CD4-positive, alpha-beta memory T cell (primary cell): ENCODE data around the gene OPRL1. TPM values are rescaled to one million over a fixed set of nuclear protein-coding genes. Genes with fewer than 3 reads are reported as not detected.

Experiments
- CTCF ChIA-PET: fragments of 350-600 bp; sonication (Branson Sonifier 250); formaldehyde crosslinking; loops from one replicate; lab custom pipeline; 2021; ENCODE audit warnings: inconsistent platforms; ENCODE audit not compliant: partially characterized antibody; lab: Charles Lee
- POLR2A ChIA-PET: fragments of 350-600 bp; sonication (Branson Sonifier 250); formaldehyde crosslinking; loops from one replicate; lab custom pipeline; 2021; ENCODE audit not compliant: partially characterized antibody; lab: Charles Lee
- DNase-seq, 5 donors: peaks; one replicate each; pipeline versions ENCODE4 v3.0.0 to v3.0.0-alpha.2; 2020 to 2022; ENCODE audit warnings: mixed read lengths in 1 of 5
- H3K27ac ChIP-seq: one replicate; pipeline ENCODE4 v1.7.0; 2013; ENCODE audit warnings: low read depth, low read length
- H3K27me3 ChIP-seq: 2 replicates; pipeline ENCODE4 v1.7.0; 2013; ENCODE audit warnings: mild to moderate bottlenecking, low read length, moderate library complexity; ENCODE audit not compliant: insufficient read depth
- H3K36me3 ChIP-seq: 2 replicates; pipeline ENCODE4 v1.7.0; 2013; ENCODE audit warnings: mild to moderate bottlenecking, low read length, moderate library complexity; ENCODE audit not compliant: insufficient read depth
- H3K4me1 ChIP-seq: 2 replicates; pipeline ENCODE4 v1.7.0; 2013; ENCODE audit warnings: mild to moderate bottlenecking, low read length, moderate library complexity; ENCODE audit not compliant: insufficient read depth
- H3K4me3 ChIP-seq, 2 donors: one replicate each; pipeline ENCODE4 v1.7.0; 2013; ENCODE audit warnings: low read length in 2 of 2, mild to moderate bottlenecking in 1 of 2
- H3K9me3 ChIP-seq, 2 donors: one replicate each; pipeline ENCODE4 v1.7.0; 2013; ENCODE audit warnings: low read length in 2 of 2, control low read depth in 1 of 2; ENCODE audit not compliant: control insufficient read depth in 1 of 2
- H3K27ac Mint-ChIP-seq, 7 donors: one replicate each; pipeline ENCODE4 v1.8.0; 2020 to 2021; ENCODE audit warnings: mixed read lengths in 7 of 7, mild to moderate bottlenecking in 6 of 7, inconsistent platforms in 3 of 7, moderate library complexity in 3 of 7
- H3K27me3 Mint-ChIP-seq, 2 donors: one replicate each; pipeline ENCODE4 v1.8.0; 2020 to 2021; ENCODE audit warnings: mixed read lengths in 2 of 2
- H3K36me3 Mint-ChIP-seq, 2 donors: one replicate each; pipeline ENCODE4 v1.8.0; 2020 to 2021; ENCODE audit warnings: mixed read lengths in 2 of 2, inconsistent platforms in 1 of 2, mild to moderate bottlenecking in 1 of 2
- H3K4me1 Mint-ChIP-seq, 4 donors: one replicate each; pipeline ENCODE4 v1.8.0; 2020 to 2021; ENCODE audit warnings: mixed read lengths in 4 of 4, mild to moderate bottlenecking in 1 of 4
- H3K4me3 Mint-ChIP-seq, 8 donors: one replicate each; pipeline ENCODE4 v1.8.0; 2020 to 2021; ENCODE audit warnings: mixed read lengths in 8 of 8, mild to moderate bottlenecking in 7 of 8, moderate library complexity in 6 of 8, inconsistent platforms in 3 of 8
- H3K9me3 Mint-ChIP-seq, 8 donors: one replicate each; pipeline ENCODE4 v1.8.0; 2020 to 2021; ENCODE audit warnings: mixed read lengths in 8 of 8, mild to moderate bottlenecking in 5 of 8, inconsistent platforms in 3 of 8, moderate library complexity in 1 of 8
- intact Hi-C: fragments of 100-400 bp; cut with micrococcal nuclease; formaldehyde crosslinking; loops from one replicate; pipeline ENCODE4 v1.15.1; 2023
- polyA plus RNA-seq, 2 donors: library from polyadenylated mRNA; unstranded; fragments of 300-500 nt; fragmentation: Illumina TruSeq; gene quantifications; one replicate each; pipeline ENCODE4 v1.2.3, GENCODE V29; 2021
- total RNA-seq, 2 experiments: library from RNA; stranded (reverse); gene quantifications; one replicate each; pipeline ENCODE4 v1.2.3, GENCODE V29; 2021

OPRL1 gene
- total and polyA plus RNA-seq, 4 experiments from 2014 or later, result 0.68 to 1.1 (median 0.97) TPM

DNA sequence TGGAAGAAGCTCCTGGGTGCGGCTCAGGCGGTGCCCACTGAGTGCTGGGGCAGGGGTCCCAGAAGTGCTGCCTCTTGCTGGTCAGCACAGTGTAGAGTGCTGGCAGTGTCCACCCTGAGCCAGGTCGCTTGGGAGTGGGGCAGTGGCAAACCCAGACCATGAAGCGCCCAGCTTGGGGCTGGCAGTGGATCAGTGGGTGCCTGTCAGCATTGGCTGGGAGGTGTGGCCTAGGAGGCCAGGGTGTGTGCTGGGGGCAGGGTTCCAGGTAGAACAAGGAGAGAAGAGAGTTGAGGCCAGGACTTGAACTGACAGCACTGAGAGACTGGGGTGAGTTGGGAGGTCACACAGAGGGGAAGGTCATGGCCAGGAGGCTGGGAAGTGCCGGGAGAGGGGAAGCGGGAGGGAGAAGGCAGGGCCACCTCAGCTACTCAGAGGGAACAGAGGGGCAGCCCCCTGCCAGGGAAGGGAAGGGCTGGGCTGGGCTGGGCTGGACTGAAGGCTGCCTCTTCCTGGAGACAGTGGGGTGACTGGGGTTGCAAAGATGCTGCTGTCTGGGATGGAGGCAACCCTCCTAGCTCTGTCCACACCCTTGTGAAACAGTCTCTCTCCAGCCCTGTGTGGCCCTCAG is 12.8 kb upstream of the OPRL1 start:
- Mint-ChIP-seq H3K27ac (peak overlapping the region; percentile 42 to 88 (median 73)), H3K4me3 (peak overlapping the region in 2 of 8 donors; percentile 22 to 49), H3K36me3 (peaks cover 0 to 1% of the 10 kb centered on the region in 2 donors), H3K4me1 (peaks cover 21 to 48% (median 37%) of the 10 kb centered on the region in 4 donors), H3K27me3 (no peaks in the 10 kb centered on the region), H3K9me3 (peaks cover 0 to 2% (median 0%) of the 10 kb centered on the region in 8 donors)
- no peak for DNase-seq
- H3K36me3 ChIP-seq, result no peaks in the 10 kb centered on the region
- H3K9me3 ChIP-seq, result no peaks in the 10 kb centered on the region
- H3K27ac ChIP-seq, result no peak overlapping the region
- no peak overlapping the region for H3K4me3 ChIP-seq
- ChIA-PET POLR2A (interaction anchor here (0.6 to 3.6 kb wide), 4 partner anchors 9 to 86 kb away, joined by 3 to 27 read pairs (median 10); partner anchors contain the start of genes OPRL1, PRPF6 and RGS19), CTCF (interaction anchor here (1.6 kb wide), 1 partner anchor 10 kb away, joined by 4 read pairs; no protein-coding TSS in a partner anchor)
- intact Hi-C loops, result no loop called here
- peaks cover 65% of the 10 kb centered on the region for H3K4me1 ChIP-seq
- H3K27me3 ChIP-seq, result no peaks in the 10 kb centered on the region

DNA sequence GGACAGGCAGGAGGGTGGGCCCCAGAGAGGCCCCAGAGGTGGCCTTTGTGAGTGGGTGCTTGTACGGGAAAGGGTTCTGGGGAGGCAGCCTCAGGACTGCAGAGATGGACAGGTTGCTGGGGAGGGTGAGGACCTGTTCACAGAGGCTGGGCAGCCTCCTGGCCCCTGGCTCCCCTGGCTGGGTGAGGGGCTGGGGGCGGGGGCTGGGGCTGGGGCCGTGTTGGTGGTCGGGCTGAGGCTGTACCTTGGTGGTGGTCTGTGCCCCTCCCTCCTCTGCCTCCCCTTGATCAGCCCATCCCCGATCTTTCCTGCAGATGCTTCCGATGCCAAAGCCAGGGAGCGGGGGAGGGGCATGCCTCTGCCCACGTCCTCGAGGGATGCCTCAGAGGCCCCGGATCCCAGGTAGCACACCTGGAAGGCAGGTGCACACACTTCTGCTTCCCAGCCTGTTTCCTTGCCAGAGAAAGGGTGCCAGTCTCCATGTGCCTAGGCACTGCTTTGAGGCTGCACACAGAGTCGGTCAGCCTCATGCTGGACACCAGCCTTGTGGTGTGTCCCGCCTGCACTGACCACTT is 12.1 kb upstream of the OPRL1 start:
- Mint-ChIP-seq H3K36me3 (peaks cover 0 to 4% of the 10 kb centered on the region in 2 donors), H3K4me3 (peak overlapping the region in 1 of 8 donors; percentile 49), H3K27me3 (no peaks in the 10 kb centered on the region), H3K9me3 (peaks cover 0 to 2% (median 0%) of the 10 kb centered on the region in 8 donors), H3K4me1 (peaks cover 21 to 48% (median 37%) of the 10 kb centered on the region in 4 donors), H3K27ac (peak overlapping the region in 3 of 7 donors; percentile 68 to 88 (median 73))
- no peak overlapping the region for H3K4me3 ChIP-seq
- H3K4me1 ChIP-seq, result peaks cover 58% of the 10 kb centered on the region
- H3K36me3 ChIP-seq, result peaks cover 2% of the 10 kb centered on the region
- CTCF ChIA-PET, result no interaction called here
- H3K9me3 ChIP-seq, result no peaks in the 10 kb centered on the region
- H3K27ac ChIP-seq, result no peak overlapping the region
- H3K27me3 ChIP-seq, result no peaks in the 10 kb centered on the region
- no peak for DNase-seq
- POLR2A ChIA-PET, result interaction anchor here (1.4 to 1.9 kb wide), 3 partner anchors 11 to 87 kb away, joined by 5 to 12 read pairs (median 7); partner anchors contain the start of genes LKAAEAR1, OPRL1, PRPF6 and RGS19
- intact Hi-C loops, result no loop called here

DNA sequence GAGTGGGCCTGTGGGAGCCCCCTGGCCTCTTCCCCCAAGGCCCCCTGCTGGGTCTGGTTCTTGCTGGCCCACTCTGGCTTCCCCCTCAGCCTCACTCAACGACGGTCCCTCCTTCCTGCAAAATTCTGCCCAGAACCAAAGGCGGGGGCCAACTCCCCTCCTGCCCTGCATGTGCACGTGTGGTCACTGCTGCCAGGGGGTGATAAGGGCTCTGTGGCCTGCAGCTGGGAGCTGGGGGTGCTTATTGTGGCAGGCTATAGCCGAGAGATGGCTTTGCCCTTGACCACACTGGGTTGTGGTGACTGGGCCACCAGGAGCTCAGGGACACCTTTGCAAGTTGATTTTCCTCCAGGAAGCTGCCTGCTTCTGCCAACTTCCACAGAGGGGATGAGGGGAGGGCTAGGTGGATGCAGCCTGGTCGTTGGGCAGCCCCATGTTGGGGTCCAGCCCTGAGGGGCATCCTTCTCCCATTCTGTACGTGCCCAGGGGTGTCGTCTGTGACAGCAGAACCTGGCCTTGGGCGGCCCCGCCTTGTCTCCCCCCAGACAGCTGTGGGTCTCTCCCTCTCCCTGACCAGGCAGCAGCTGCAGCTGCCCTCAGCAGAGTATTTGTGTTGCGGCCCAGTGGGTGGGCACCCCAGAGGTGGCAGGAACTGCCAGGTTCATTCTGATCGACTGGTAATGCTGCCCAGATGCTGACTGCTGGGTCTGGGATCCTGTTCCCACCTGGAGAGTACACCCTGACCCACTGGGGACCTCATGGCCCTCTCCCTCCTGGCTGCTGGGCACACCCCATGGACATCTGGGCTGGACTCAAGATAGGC is 11.3 kb upstream of the OPRL1 start:
- intact Hi-C loops, result no loop called here
- CTCF ChIA-PET, result interaction anchor here (1.4 kb wide), 1 partner anchor 14 kb away, joined by 3 read pairs; no protein-coding TSS in a partner anchor
- POLR2A ChIA-PET, result interaction anchor here (1.4 to 1.9 kb wide), 2 partner anchors 10 to 15 kb away, joined by 7 to 12 read pairs; partner anchors contain the start of genes LKAAEAR1, OPRL1 and RGS19
- Mint-ChIP-seq H3K4me3 (no peak overlapping the region), H3K27ac (peak overlapping the region in 1 of 7 donors; percentile 65), H3K27me3 (no peaks in the 10 kb centered on the region), H3K9me3 (peaks cover 0 to 2% (median 0%) of the 10 kb centered on the region in 8 donors), H3K36me3 (peaks cover 0 to 9% of the 10 kb centered on the region in 2 donors), H3K4me1 (peaks cover 20 to 47% (median 37%) of the 10 kb centered on the region in 4 donors)
- Histone ChIP-seq H3K9me3 (no peaks in the 10 kb centered on the region), H3K4me1 (peaks cover 54% of the 10 kb centered on the region), H3K4me3 (no peak overlapping the region), H3K27ac (no peak overlapping the region), H3K27me3 (no peaks in the 10 kb centered on the region), H3K36me3 (peaks cover 9% of the 10 kb centered on the region)
- no peak for DNase-seq

DNA sequence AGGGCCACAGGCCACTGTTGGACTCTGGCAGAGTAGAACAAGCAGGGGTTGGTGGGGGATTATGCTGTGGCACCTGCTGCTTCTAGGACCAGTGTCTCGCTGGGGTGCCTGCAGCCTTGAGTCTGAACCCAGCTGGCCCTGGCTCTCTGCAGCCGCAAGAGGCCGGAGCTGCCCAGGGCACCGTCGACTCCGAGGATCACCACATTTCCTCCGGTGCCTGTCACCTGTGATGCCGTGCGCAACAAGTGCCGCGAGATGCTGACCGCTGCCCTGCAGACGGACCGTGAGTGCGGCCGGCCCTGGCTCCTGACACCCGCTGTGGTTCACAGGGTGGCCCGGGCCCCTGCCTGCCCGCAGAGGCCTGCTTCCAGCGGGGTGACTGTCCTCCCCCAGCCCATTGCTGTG is 10.7 kb upstream of the OPRL1 start:
- DNase-seq, result no peak
- Histone ChIP-seq H3K4me3 (no peak overlapping the region), H3K9me3 (no peaks in the 10 kb centered on the region), H3K27ac (no peak overlapping the region), H3K27me3 (no peaks in the 10 kb centered on the region), H3K4me1 (peaks cover 48% of the 10 kb centered on the region), H3K36me3 (peaks cover 15% of the 10 kb centered on the region)
- Mint-ChIP-seq H3K4me3 (no peak overlapping the region), H3K27ac (no peak overlapping the region), H3K27me3 (no peaks in the 10 kb centered on the region), H3K9me3 (no peaks in the 10 kb centered on the region), H3K36me3 (peaks cover 0 to 11% of the 10 kb centered on the region in 2 donors), H3K4me1 (peaks cover 16 to 41% (median 31%) of the 10 kb centered on the region in 4 donors)
- POLR2A ChIA-PET, result interaction anchor here (0.6 to 1.9 kb wide), 3 partner anchors 9 to 148 kb away, joined by 3 to 12 read pairs (median 7); partner anchors contain the start of genes LKAAEAR1, OPRL1 and RGS19
- CTCF ChIA-PET, result interaction anchor here (1.4 to 1.8 kb wide), 2 partner anchors 9 to 13 kb away, joined by 3 to 7 read pairs; partner anchors contain the start of gene RGS19
- intact Hi-C loops, result no loop called here

DNA sequence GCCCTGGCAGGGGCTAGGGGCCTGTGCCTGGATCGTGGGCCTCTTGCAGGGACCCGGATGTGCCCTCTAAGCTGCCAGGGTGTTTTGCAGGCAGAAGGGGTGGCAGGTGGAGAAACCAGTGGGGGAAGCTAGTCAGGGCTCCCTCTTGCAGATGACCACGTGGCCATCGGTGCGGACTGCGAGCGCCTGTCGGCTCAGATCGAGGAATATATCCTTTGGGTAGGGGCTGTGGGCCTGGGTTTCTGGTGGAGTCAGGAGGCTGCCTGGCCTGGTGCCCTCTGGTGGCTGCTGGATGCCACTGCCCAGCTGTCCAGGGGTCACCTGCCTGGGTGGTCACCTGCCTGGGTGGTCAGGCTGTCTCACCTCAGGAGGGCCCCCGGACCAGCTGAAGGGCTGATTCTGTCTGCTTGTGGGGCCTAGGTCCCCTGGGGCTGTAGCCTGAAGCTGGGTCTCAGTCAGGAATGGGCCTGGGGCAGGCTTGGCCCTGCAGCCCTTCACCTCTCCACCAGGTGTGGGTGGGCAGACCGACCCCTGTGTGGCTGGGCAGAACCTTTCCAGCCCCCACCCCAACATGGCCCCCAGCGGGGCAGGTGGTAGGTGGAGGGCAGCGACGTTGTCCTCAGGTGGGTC is 10.2 kb upstream of the OPRL1 start:
- H3K4me3 Mint-ChIP-seq, result no peak overlapping the region
- intact Hi-C loops, result no loop called here
- H3K9me3 ChIP-seq, result no peaks in the 10 kb centered on the region
- no peak overlapping the region for H3K27ac Mint-ChIP-seq
- peaks cover 16% of the 10 kb centered on the region for H3K36me3 ChIP-seq
- no peak overlapping the region for H3K4me3 ChIP-seq
- no peak overlapping the region for H3K27ac ChIP-seq
- peaks cover 44% of the 10 kb centered on the region for H3K4me1 ChIP-seq
- no peaks in the 10 kb centered on the region for H3K9me3 Mint-ChIP-seq
- H3K36me3 Mint-ChIP-seq, result peaks cover 0 to 15% of the 10 kb centered on the region in 2 donors
- CTCF ChIA-PET, result interaction anchor here (0.6 to 1.8 kb wide), 3 partner anchors 9 to 73 kb away, joined by 3 to 7 read pairs (median 3); partner anchors contain the start of gene RGS19
- peaks cover 16 to 40% (median 27%) of the 10 kb centered on the region in 4 donors for H3K4me1 Mint-ChIP-seq
- POLR2A ChIA-PET, result interaction anchor here (0.6 to 1.9 kb wide), 3 partner anchors 10 to 149 kb away, joined by 3 to 7 read pairs (median 3); partner anchors contain the start of genes LKAAEAR1, OPRL1 and RGS19
- no peaks in the 10 kb centered on the region for H3K27me3 Mint-ChIP-seq
- no peak for DNase-seq
- H3K27me3 ChIP-seq, result no peaks in the 10 kb centered on the region

DNA sequence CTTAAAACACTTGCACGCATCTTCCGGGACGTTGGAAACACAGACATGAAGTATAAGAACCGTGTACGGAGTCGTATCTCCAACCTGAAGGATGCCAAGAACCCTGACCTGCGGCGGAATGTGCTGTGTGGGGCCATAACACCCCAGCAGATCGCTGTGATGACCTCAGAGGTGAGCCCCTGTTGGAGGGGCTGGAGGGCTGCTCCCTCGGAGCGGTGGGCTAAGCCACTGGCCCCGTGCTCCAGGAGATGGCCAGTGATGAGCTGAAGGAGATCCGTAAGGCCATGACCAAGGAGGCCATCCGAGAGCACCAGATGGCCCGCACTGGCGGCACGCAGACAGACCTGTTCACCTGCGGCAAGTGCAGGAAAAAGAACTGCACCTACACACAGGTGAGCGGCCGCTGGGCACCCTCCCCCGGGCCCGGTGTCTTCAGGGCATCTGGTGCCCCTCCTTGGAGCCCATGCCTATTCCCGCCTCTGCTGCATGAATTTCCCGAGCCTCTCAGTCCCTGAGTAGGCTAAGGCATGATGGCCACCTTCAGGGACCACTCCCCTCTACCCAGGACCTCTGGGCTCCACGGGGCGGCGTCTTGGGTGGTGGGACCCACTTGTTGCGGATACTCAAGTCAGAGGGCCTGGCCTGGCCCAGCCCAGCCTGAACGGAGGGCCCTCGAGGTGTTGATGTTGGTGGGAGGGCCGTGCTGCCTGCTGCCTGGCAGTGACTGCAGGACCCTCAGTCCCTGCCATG is 9.5 kb upstream of the OPRL1 start:
- Histone ChIP-seq H3K4me3 (no peak overlapping the region), H3K36me3 (peaks cover 22% of the 10 kb centered on the region), H3K4me1 (peaks cover 41% of the 10 kb centered on the region), H3K9me3 (no peaks in the 10 kb centered on the region), H3K27me3 (no peaks in the 10 kb centered on the region), H3K27ac (no peak overlapping the region)
- no peaks in the 10 kb centered on the region for H3K9me3 Mint-ChIP-seq
- ChIA-PET CTCF (interaction anchor here (0.6 to 1.8 kb wide), 5 partner anchors 8 to 573 kb away, joined by 3 to 7 read pairs (median 3); partner anchors contain the start of gene RGS19), POLR2A (interaction anchor here (1.1 kb wide), 1 partner anchor 9 kb away, joined by 3 read pairs; the partner anchor contains the start of genes OPRL1 and RGS19)
- DNase-seq, result no peak
- no peaks in the 10 kb centered on the region for H3K27me3 Mint-ChIP-seq
- H3K4me1 Mint-ChIP-seq, result peaks cover 13 to 34% (median 24%) of the 10 kb centered on the region in 4 donors
- no peak overlapping the region for H3K27ac Mint-ChIP-seq
- intact Hi-C loops, result no loop called here
- no peak overlapping the region for H3K4me3 Mint-ChIP-seq
- peaks cover 0 to 19% of the 10 kb centered on the region in 2 donors for H3K36me3 Mint-ChIP-seq
